Stimulated activated CD8-positive, alpha-beta memory T cell treated with anti-CD3 and anti-CD28 coated beads, Interleukin-7, amount 100 ng/mL, for 24 hours (primary cell): Measurements from ENCODE around the gene LPXN.
"Not testable (repeated sequence)": the region's sequence is repeated elsewhere in the genome, so short reads cannot be mapped to it uniquely, and the experiment has no call there.

Experiments
- DNase-seq: peaks from one replicate; pipeline ENCODE4 v3.0.0-alpha.2; 2020; ENCODE audit warnings: low read depth

Gene LPXN

DNA sequence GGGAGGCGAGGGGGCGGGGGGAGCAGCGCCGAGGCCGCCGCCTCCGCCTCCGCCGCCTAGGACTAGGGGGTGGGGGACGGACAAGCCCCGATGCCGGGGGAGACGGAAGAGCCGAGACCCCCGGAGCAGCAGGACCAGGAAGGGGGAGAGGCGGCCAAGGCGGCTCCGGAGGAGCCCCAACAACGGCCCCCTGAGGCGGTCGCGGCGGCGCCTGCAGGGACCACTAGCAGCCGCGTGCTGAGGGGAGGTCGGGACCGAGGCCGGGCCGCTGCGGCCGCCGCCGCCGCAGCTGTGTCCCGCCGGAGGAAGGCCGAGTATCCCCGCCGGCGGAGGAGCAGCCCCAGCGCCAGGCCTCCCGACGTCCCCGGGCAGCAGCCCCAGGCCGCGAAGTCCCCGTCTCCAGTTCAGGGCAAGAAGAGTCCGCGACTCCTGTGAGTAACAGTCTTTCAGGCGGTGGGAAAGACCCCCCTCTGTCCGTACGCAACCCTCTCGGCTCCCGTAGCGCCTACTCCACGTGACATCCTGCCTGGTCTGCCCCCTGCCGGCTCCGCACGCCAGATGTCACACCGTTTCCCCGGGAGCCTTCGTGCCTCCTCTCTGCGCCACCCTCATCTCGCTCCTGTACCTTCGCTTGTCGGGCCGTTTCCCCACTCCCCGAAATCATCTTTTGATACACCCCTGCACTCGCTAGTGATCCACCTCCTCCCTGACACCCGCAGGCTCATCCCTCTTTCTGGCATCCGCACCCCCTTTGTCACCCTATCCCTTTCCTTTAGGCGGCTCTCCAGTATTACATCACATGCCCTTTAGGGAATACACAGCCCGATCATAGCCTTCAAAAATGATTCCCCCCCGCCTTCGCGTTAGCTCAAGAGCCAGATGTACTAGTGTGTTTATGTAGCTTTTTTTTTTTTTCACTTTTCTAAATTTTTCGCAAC is 3.8 kb upstream of the LPXN start:
- DNase-seq = peak; percentile 85

DNA sequence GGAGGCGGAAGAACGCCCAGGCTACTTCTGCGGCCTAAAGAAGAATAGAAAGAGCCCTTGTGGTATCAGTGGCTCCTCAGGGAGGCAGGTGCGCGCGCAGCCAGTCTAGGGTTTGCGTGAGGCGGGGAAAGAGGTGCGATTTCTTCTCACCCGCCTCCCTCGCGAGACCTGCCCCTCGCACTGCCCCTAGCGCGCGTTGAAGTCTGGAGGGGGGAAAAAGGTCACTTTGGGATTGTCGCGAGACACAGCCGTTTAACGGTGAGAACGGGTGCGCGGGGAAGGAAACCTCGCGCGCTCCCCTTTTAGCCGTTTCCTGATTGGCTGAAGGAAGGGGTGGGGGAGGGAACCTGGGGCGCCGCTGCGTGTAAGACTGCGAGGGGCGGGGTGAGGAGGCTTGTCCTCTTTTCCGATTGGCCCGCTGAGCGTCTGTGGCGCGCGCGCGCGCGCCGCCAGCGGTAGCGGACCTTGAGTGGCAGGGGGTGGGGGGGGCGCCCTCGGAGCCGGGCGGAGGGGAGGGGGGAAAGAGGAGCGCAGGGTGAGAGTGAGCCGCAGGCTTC is 3.1 kb upstream of the LPXN start, which contains the start of gene ZFP91:
Gene ZFP91, plus strand, starts transcription at position 429 of the 557 bp plus-strand sequence. CDS start 219 bp downstream, outside the sequence.
- peak; percentile 93 for DNase-seq

DNA sequence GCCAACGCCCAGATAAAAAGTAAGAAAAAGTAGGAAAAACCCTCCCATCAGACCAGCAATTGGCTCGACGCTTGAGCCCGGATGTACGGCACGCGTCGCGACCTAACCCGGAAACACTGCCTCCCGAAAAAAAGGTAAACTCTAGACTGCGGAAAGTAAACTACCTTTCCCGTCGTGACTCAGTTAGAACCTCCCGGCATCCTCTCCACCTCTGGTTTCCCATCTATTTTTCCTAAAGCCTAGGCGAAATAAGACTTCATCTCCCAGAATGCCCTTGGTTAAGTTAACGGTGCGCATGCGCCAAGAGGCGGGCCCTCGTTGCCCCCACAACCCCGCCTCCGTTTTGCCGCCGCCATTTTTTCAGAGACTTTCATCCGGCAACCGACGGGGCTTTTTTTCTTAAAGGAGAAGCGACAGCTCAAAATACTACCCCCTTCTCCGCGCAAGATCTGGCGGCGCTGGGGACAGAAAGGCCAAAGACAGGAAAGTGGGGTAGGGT is 2.5 kb upstream of the LPXN start:
- peak; percentile 82 for DNase-seq

DNA sequence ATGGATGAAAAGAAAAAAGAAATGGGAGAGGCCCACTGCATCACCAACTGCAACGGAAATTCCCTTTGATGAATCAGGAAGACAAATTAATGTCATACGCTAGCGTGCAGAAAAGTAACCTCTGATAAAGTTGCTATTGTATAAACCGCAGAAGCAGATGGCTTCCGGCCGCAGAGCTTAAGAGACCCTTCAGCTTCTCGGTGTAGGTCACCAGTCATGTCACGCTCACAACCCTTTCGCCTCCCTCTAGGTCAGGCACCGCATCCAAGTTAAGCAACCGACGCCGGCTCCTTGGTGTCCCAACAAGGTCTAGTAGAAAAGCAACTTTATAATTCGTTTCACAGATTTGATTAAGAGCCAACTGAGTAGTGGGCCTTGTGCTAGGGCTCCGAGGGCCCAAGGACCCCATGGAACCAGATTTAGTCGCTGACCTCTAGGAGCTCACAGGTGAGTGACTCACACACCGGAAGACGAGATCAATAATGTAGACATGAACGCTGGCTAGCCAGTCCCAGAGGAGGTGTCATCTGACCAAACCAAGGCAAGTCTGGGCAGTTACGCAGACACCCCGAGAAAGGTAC is 2.0 kb upstream of the LPXN start:
- DNase-seq = peak; percentile 47

DNA sequence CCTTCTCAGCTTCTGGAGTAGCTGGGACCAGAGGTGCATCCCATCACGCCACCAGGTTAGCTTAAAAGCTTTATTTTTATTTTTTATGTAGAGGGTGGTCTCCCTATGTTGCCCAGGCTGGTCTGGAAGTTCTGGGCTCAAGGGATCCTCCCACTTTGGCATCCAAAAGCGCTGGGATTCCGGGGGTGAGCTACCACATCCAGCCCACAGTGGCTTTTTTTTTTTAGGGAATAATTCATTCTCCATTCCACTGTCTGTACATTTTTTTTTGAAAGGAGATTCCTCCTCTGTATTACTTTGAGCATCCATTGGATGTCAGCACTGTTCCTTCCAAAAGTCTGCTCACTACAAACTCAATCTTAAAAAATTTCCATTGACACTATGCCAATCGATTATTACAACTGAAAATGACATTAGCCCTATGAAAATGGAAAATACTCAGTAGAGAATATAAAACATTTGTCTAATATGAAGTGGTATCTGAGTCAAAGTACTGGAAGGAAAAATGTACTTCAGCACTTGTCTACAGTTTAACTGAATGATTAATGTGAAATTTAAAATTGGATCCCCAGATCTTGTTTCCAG is 1.3 kb upstream of the LPXN start:
- DNase-seq = no peak

DNA sequence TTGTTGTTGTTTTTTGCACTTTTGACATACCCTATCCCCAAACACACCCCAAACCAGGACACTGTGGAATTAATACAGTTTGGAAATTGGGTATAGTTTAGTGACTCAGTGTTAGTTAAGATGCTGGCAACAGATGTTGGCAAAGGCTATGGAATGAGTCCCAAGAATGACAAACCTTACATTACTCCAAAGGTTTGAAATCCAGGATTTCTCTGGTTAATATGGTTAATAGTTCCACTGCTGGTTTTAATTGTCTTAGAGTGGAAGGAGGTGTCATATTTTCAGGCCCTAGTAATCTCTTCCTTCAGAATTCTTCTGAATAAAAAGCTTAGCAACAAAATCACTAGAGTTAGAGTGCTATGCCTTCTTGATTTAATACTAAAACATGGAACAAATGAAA is 775 bp downstream of the LPXN start:
- DNase-seq = no peak

DNA sequence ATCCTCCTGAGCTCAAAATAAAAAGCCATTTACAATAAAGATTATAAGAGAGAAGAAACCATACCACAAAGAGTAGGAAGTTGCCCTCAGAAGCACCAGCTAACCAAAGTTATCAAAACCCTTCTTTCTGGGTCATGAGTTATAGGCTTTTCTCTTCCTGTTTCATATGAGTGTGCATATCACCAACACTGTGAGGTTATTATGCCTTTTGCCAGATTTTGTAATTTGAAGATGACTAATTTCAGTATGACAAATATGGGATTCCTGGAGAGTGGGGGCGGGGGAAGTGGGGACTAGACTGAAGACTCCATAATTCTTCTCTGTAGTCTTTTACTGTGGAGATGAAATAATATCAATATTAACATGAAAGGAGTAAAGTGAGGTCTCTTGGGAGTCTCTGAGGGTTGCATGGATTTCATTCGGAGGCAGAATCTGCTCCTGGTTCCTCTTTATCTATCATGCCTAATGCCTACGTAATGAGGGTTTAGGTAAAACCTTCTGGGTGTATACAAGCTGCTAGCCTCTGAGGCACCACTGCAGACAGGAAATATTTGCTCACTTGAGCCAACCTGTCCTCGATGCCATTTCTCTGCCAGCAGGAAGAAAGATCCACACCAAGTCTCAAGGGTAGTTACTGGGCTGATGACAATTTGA is 2.1 kb downstream of the LPXN start:
- peak; percentile 46 for DNase-seq

DNA sequence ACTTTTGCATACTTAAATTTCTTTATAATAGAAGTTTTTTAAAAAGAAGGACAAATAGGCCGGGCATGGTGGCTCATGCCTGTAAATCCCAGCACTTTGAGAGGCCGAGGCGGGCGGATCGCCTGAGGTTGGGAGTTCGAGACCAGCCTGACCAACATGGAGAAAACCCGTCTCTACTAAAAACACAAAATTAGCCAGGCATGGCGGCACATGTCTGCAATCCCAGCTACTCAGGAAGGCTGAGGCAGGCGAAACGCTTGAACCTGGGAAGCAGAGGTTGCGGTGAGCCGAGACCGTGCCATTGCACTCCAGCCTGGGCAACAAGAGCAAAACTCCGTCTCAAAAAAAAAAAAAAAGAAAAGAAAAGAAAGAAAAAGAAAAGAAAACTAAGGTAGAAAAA is 2.8 kb downstream of the LPXN start:
- DNase-seq = not testable (repeated sequence)

DNA sequence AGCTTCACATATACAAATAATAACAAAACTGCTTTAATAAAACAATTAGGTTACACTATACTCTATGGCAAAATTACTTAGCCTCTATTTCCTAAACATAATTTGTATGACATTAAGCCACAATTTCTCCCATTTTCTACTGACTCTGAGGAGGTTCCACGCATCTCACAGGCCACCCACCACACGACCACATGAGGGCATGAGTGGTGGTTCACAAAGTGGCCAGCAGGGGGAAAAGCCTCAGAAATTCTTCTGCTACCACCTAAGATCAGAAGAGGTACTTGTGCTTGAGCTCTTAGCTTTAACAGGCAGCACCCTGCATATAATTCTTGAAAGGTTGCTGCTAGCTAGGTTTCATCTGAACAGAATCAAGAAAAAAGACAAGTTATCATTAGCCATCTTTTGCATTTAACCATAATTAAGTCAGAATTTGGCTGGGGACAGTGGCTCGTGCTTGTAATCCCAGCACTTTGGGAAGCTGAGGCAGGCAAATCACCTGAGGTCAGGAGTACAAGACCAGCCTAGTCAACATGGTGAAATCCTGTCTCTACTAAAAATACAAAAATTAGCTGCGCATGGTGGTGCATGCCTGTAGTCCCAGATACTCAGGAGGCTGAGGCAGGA is 7.7 kb downstream of the LPXN start:
- peak; percentile 62 for DNase-seq

DNA sequence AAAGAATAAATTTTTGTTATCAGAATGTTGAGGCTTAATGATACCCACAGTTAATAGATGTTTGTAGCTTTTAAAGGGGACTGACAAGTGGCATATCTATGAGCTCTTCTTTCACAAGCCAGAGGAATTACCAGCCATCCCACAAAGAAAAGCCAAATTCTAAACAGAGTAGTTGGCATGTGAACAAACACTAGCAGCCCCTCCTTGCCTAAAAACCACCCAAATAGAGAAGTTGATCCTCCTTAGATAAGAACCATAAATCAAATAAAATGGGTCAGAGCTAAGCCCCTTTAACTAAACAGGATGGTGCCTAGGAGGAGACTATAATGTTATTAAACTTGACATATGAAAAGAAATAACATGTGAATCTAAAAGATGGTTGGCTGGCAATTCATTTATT is 11.4 kb downstream of the LPXN start:
- DNase-seq = no peak

DNA sequence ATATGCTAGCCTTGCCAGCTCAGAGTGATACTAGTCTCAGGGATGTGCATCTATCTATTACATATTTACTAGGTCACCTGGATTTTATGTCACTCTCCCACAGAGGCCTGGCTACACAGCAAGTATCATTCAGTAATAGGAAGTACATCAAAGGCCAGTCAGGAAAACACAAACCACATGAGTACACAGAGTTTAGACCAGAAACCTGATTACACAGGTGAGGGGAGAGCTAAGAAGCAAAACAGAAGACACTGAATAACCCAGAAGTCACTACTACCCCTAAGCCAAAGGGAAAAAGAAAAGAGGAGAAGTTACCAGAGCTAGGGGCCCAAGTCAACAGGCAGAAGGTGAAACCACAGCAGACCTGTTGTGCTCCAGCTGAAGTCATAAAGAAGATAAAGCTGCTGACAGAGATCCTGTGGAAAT is 13.3 kb downstream of the LPXN start:
- no peak for DNase-seq

DNA sequence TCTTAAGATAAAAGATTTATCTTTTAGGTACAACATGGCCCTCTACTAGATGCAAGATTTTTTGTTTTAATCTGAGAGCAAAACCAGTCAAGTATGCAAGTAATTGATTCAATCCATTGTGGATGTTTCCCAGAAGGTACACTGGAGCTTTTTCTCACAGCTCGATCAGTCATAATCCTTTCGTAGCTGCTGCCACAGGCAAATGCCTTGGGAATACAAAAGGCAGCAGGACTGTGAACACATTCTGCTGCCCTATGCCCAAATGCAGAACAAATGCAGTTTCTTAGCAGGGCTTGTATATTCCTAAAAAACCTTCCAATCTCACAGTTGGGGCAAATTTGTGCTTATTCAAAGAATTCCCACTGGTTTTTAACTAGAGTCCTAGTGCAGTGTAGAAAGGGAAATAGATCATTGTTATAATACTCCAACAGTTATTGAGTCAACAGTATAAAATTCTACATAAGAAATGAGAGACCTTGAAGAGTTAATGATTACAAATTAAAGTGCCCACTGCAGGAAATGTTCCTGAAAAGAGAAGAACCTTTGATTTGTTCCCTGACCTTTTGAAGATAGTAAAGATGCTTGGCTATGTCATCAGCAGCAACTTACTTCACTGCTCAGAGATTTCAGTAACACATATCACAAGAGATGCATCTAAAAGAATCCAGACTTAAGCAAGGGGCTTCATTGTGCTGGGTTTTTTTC is 14.1 kb downstream of the LPXN start:
- DNase-seq = no peak

DNA sequence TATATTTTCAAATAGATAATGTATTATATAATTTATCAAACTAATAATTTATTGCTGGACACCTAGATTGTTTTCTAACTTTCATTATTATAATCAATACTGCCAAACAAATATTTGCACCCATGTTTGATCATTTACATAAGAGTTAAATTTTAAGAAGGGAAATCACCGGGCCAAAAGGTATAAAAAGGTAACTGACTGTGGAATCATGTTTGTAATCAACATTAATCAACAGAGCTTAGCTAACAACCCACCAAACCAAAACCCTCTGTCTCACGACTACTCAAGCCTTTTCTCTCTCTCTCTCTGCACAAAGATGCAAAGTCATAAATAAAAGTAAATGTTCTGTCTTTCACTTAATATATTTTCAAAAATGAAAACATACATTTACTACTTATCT is 14.8 kb downstream of the LPXN start:
- no peak for DNase-seq

DNA sequence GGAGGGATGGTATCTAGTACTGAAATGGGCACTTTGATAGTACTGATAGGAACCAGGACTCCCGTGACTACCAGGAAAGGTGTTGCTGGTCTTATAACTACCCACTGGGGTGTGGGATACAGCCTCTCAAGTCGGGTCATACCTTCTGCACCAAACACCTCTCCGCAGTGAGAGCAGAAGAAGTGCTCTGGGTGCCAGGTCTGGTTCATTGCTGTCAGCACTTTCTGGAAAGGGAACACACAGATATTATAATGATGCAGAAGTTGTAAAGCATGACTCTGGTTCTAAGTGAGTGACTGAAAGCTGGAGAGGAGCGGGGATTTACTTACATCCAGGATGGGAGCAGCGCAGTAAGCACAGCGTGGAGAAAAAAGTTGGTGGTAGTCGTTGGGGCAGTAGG is 26.0 kb downstream of the LPXN start:
- no peak for DNase-seq

DNA sequence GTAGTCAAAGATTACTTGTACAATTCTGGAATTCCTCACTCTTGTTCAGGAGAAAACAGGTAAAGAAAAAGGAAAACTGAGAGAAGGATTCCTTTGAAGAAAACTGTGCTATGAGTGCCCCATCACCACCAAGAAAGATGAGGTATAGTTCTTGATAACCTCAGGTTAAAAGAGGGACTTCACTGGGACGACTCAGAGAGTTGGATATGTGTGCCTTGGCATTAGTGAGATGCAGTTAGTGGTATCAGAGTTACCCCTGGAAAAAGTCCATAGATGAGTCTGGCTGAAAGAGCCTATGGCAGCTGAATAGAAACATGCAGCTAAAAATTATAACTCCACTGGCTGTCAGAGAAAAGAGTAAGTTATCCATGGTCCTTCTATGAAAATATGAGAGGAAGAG is 28.8 kb downstream of the LPXN start:
- DNase-seq = no peak

DNA sequence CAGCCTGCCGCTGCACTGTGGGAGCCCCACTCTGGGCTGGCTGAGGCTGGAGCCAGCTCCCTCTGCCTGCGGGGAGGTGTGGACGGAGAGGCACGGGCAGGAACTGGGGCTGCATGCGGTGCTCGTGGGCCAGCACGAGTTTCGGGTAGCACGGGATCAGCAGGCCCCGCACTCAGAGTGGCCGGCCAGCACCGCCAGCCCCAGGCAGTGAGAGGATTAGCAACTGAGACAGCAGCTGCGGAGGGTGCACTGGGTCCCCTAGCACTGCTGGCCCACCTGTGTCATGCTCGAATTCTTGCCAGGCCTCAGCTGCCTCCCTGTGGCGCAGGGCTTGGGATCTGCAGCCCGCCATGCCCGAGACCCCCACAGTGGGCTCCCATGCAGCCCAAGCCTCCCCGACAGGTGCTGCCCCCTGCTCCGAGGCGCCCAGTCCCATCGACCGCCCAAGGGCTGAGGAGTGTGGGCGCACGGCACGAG is 43.8 kb downstream of the LPXN start:
- DNase-seq = no peak

DNA sequence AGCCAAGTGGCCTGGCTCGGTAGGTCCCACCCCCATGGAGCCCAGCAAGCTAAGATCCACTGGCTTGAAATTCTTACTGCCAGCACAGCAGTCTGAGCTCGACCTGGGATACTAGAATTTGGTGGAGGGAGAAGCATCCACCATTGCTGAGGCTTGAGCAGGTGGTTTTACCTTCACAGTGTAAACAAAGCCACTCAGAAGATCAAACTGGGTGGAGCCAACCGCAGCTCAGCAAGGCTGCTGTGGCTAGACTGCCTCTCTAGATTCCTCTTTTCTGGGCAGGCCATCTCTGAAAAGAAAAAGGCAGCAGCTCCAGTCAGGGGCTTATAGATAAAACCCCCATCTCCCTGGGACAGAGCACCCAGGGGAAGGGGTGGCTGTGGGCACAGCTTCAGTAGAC is 45.4 kb downstream of the LPXN start:
- no peak for DNase-seq

DNA sequence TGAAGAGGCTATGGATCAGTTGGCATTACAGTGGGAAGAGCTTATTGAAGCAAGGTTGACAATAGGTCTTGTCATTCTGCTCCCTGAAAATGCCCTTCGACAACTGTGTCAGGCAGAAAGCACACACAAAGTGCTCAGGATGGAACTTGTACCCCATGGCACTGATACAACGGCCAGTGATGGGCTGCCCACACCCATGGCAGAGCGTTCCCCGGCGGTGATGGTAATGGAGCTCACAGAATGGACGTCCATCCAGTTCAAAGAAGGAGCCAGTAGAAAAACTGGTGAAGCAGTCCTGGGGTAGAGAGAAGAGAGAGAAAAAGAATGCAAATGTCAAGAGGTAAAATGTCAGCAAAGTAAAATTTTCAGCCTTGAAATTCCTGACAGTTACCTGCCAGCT is 48.2 kb downstream of the LPXN start:
- DNase-seq = no peak

DNA sequence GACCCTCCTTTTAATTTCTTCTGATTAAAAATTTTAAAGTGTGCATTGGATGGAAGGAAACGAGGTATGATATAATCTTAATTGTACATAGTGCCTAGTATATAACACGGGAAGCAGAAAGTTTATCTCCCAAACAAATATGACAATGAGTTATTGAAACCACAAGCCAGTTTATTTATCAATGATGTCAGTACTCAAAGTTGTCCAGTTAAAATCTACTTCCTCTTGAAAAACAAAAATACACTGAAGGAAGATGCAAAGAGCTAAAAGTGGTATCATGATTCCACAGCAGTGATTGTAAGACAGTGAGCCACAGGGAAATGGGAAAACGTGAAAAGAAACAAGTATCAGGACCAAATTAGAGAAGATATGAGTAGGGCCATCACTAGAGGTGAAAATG is 48.9 kb downstream of the LPXN start:
- DNase-seq = no peak

DNA sequence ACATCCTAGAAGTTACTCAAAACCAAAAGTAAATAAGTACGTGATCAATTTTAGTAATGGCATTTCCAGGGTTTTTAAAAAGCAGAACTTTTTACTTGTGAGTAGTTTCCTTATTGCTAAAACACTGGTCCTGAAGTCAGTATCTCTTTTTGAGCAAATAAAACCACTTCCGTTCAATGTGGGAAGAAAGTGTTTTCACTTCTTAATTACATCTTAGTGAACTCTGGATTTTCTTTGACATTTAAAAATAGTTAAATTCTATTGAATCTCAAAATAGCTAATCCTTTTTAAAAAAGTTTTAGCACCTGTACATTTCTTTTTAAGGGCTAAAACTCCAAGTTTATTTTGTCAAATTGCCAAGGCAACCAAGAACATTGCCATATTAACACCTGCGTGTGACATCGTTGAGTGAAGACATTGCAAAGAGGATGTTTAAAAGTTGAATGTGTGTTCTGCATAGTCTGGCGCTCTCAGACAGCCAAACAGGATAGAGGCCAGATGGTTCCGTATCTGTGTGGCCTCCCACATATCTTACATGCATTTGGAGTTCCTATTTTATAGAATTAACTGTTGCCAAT is 50.5 kb downstream of the LPXN start:
- DNase-seq = no peak
